ENCODE measurements around the gene TBC1D22A.

DNA sequence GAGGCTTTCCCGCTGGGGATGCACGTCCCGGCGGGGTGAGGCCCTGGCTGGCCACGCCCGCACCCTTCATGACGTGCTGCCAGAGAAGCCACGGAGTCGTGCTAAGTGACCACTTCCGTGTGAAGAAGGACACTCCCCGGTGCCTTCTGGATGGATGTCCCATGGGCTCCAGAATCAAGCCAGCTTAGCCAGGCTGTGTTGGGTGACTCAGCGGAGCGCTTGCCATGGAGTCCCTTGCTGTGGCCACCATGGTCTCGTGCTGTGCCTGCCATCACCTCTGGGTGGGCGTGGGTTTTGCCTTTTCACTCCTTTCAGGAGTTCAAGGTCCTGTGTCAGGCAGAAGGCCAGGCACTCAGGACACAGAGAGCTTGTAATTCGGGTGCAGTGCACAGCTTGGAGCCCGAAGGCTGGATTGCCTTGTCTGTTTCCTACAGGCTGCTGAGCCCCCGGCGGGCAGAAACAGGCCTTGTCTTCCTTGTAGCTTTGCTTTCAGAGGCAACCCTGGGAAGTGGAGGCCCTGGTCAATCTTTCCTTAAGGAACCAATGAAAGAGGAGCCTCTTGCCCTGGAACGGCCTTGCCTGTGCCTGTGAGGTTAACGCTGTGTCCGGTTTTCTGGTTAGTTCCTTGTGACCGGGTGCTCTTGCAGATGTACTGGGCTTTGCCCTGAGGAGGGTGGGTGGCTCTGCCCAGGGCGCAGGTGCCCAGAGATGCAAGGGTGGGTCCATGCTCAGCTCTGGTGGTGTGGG lies 268.6 kb downstream of the TBC1D22A start:
- no peak for TF ChIP-seq EZH2phosphoT487 (IDR thresholded peaks at IDR 0.05)
- TF ChIP-seq, protein P1, sequence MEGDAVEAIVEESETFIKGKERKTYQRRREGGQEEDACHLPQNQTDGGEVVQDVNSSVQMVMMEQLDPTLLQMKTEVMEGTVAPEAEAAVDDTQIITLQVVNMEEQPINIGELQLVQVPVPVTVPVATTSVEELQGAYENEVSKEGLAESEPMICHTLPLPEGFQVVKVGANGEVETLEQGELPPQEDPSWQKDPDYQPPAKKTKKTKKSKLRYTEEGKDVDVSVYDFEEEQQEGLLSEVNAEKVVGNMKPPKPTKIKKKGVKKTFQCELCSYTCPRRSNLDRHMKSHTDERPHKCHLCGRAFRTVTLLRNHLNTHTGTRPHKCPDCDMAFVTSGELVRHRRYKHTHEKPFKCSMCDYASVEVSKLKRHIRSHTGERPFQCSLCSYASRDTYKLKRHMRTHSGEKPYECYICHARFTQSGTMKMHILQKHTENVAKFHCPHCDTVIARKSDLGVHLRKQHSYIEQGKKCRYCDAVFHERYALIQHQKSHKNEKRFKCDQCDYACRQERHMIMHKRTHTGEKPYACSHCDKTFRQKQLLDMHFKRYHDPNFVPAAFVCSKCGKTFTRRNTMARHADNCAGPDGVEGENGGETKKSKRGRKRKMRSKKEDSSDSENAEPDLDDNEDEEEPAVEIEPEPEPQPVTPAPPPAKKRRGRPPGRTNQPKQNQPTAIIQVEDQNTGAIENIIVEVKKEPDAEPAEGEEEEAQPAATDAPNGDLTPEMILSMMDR (IDR thresholded peaks at IDR 0.05): no peak

Data from neural progenitor cell (in vitro differentiated cells).